ENCODE measurements around the gene HTR3B. TPM values are rescaled to one million over a fixed set of nuclear protein-coding genes. Genes with fewer than 3 reads are reported as not detected.

The HTR3B gene
- polyA plus RNA-seq, 1 of the 3 experiments (the other 2 are of a cell fraction): not detected

DNA sequence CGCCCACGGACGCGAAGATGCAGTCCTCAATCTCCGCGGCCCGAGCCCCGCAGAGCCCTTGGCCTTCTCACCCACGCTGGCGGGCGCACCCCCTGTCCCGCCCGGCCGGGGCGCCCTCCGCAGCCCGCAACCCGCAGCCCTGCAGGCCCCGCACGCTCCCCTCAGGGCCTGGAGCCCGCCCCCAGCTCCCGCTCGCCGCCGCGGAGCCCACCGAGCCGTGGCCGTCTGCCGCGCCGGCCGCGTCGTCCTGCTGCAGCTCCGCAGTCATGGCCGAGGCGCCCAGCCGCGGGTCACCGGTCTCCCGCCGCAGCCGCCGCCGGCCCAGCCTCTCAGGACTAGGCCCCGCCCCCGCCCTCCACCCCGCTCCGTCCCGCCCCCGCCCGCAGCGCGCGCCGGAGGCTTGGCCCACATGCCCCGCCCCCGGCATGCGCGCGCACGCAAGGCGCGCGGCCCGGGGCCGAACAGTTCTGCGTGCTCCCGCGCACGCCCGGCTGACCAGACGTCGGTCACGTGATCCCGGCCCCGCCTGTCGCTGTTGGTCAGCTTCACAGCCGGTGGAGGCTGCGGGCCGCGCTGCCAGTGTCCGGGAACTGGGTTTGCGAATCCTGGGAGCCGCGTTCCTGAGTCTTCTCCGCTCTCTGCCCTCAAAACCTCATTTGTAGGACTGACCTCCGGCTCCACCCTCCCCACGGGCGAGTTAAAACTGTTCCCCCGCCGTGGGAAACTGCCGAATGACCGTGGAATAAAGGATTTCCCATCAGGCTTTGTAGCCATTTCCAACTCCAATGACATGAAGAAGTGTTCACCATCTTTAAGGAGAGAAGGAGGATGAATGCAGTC, 29.1 kb upstream of the HTR3B start, which contains the start of gene USP28 (continued):
- TF ChIP-seq, protein P1, sequence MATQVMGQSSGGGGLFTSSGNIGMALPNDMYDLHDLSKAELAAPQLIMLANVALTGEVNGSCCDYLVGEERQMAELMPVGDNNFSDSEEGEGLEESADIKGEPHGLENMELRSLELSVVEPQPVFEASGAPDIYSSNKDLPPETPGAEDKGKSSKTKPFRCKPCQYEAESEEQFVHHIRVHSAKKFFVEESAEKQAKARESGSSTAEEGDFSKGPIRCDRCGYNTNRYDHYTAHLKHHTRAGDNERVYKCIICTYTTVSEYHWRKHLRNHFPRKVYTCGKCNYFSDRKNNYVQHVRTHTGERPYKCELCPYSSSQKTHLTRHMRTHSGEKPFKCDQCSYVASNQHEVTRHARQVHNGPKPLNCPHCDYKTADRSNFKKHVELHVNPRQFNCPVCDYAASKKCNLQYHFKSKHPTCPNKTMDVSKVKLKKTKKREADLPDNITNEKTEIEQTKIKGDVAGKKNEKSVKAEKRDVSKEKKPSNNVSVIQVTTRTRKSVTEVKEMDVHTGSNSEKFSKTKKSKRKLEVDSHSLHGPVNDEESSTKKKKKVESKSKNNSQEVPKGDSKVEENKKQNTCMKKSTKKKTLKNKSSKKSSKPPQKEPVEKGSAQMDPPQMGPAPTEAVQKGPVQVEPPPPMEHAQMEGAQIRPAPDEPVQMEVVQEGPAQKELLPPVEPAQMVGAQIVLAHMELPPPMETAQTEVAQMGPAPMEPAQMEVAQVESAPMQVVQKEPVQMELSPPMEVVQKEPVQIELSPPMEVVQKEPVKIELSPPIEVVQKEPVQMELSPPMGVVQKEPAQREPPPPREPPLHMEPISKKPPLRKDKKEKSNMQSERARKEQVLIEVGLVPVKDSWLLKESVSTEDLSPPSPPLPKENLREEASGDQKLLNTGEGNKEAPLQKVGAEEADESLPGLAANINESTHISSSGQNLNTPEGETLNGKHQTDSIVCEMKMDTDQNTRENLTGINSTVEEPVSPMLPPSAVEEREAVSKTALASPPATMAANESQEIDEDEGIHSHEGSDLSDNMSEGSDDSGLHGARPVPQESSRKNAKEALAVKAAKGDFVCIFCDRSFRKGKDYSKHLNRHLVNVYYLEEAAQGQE (IDR thresholded peaks at IDR 0.05; ENCODE audit: low read depth, low read length): 0 out of 2 replicates have a peak, but pooled peaks have one; percentile 19

- Histone ChIP-seq H3F3A (replicated peaks; ENCODE audit: insufficient read depth) (no peaks in the 10 kb centered on the region), H3K4me1 (ENCODE audit: control insufficient read depth in 1 of 2, insufficient read depth in 2 of 2, low read depth in 1 of 2, low read length in 1 of 2) (peaks cover 8 to 10% of the 10 kb centered on the region in 2 experiments; a peak in 3 of 4 replicates), H3K4me2 (peak overlapping the region; percentile 72), H3K4me3 (ENCODE audit: low read depth in 2 of 2, low read length in 1 of 2) (peak overlapping the region; percentile 54 to 71), H3K36me3 (replicated peaks in 1 of 2; ENCODE audit: control insufficient read depth in 1 of 2, insufficient read depth in 2 of 2, low read length in 1 of 2) (no peaks in the 10 kb centered on the region), H3K9me3 (no peaks in the 10 kb centered on the region), H3K9ac (peak overlapping the region; percentile 73), H3K27ac (ENCODE audit: low read depth in 2 of 2, low read length in 1 of 2) (peak overlapping the region; percentile 89 to 97), H4K20me1 (ENCODE audit: insufficient read depth) (no peaks in the 10 kb centered on the region), H3K27me3 (ENCODE audit: insufficient read depth) (no peaks in the 10 kb centered on the region), H3K79me2 (ENCODE audit: insufficient read depth) (peaks cover 37% of the 10 kb centered on the region; the same call in 1 of the 2 replicates), H2AFZ (ENCODE audit: low read depth) (peak overlapping the region; percentile 98), H3K9me2 (no peaks in the 10 kb centered on the region)
- DNase-seq: no peak
- POLR2A ChIA-PET: interaction anchor here (1.5 kb wide), 1 partner anchor 535 kb away, joined by 4 read pairs; no protein-coding TSS in a partner anchor
- 80% methylated on average over 21 of the region's 24 CpGs for WGBS (ENCODE audit: low lambda C conversion rate)
- CTCF ChIA-PET: interaction anchor here (0.8 to 1.9 kb wide), 5 partner anchors 12 to 385 kb away, joined by 4 to 7 read pairs (median 4); partner anchors contain the start of gene ZW10
- TF ChIP-seq SIN3A (IDR thresholded peaks at IDR 0.05; ENCODE audit: borderline replicate concordance, low read depth, low read length): no peak
- TF ChIP-seq USF2 (IDR thresholded peaks at IDR 0.05; ENCODE audit: borderline replicate concordance, low read depth, low read length): no peak
Observed at GRCh38 chr11:113876074-113876797, 28.4 kb upstream of the HTR3B start.
